GM19324 (cell line): ENCODE measurements around the gene SS18L1.

ENCODE experiments used
- ATAC-seq: cut with Tn5 transposase; IDR thresholded peaks from one replicate; pipeline ENCODE4 v1.9.1; 2021; ENCODE audit warnings: mild to moderate bottlenecking, moderate library complexity; ENCODE audit not compliant: unreplicated experiment, low FRiP score

Gene SS18L1

GRCh38 chr20:62208795-62209755 lies 65.5 kb downstream of the SS18L1 start:
- no peak for ATAC-seq

GRCh38 chr20:62209850-62210495 lies 66.4 kb downstream of the SS18L1 start:
- no peak for ATAC-seq

GRCh38 chr20:62210496-62210855 lies 66.9 kb downstream of the SS18L1 start:
- no peak for ATAC-seq

- no peak for ATAC-seq
These were observed 67.6 kb downstream of the SS18L1 start for GRCh38 chr20:62211216-62211615.

- no peak for ATAC-seq
These were observed 68.3 kb downstream of the SS18L1 start for GRCh38 chr20:62211769-62212288.

- ATAC-seq = no peak
These were observed 68.7 kb downstream of the SS18L1 start for GRCh38 chr20:62212299-62212698.

GRCh38 chr20:62214067-62214466 lies 70.5 kb downstream of the SS18L1 start:
- no peak for ATAC-seq

GRCh38 chr20:62215020-62215990 lies 71.7 kb downstream of the SS18L1 start:
- ATAC-seq = no peak

GRCh38 chr20:62215991-62216635 lies 72.5 kb downstream of the SS18L1 start:
- no peak for ATAC-seq

- ATAC-seq = no peak
These were observed 73.3 kb downstream of the SS18L1 start for GRCh38 chr20:62216636-62217566.

GRCh38 chr20:62217913-62218773 lies 74.6 kb downstream of the SS18L1 start:
- ATAC-seq = no peak

GRCh38 chr20:62219101-62219991 lies 75.8 kb downstream of the SS18L1 start:
- no peak for ATAC-seq

- no peak for ATAC-seq
These were observed 76.6 kb downstream of the SS18L1 start, which contains the start of gene HRH3 for GRCh38 chr20:62219992-62220665. Gene HRH3, minus strand, starts transcription at chr20:62220278. Its CDS starts 308 bp downstream, at chr20:62219970.

- ATAC-seq = no peak
These were observed 77.3 kb downstream of the SS18L1 start for GRCh38 chr20:62220666-62221568.

GRCh38 chr20:62222266-62222850 lies 78.8 kb downstream of the SS18L1 start:
- no peak for ATAC-seq
